Measurements from ENCODE around the gene PARP9. TPM values are rescaled to one million over a fixed set of nuclear protein-coding genes. Genes with fewer than 3 reads are reported as not detected.

Gene PARP9
- total and polyA plus RNA-seq, 2 of the 4 experiments (the other 2 are of a cell fraction) = 6.7 to 7.7 TPM

DNA sequence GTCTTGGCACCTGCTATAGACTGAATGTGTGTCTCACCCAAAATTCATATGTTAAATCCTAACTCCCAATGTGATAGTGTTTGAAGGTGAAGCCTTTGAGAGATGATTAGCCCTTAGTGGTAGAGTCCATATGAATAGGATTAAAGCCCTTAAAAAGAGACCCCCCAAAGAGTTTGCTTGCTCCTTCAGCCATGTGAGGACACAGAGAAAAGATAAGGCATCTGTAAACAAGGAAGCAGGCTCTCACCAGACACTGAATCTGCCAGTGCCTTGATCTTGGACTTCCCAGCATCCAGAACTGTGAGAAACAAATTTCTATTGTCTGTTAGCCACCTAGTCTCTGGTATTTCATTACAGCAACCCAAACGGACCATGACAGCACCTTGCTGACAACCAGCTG lies 65.9 kb downstream of the PARP9 start:
- intact Hi-C loops (cut with micrococcal nuclease) (no loop called here), dilution Hi-C loops (cut with HindIII; ENCODE audit: low sequenced_read_pairs, unreplicated experiment) (no loop called here), in situ Hi-C loops (cut with MboI; ENCODE audit: low sequenced_read_pairs) (no loop called here)
- no peak for DNase-seq
- CTCF ChIA-PET = no interaction called here
- Histone ChIP-seq H3K27me3 (ENCODE audit: control insufficient read depth, insufficient read depth, low read length) (no peaks in the 10 kb centered on the region), H2BK120ac (ENCODE audit: low read depth, low read length) (no peak overlapping the region), H4K20me1 (ENCODE audit: insufficient read depth, low read length) (peaks cover 54% of the 10 kb centered on the region), H2BK20ac (ENCODE audit: low read depth, low read length) (peak overlapping the region; percentile 42; the same call in 1 of the 2 replicates), H3K9ac (ENCODE audit: low read depth, low read length) (no peak overlapping the region), H2AK9ac (replicated peaks; ENCODE audit: low read depth, low read length, poor library complexity) (no peak overlapping the region), H2AK5ac (ENCODE audit: low read depth, low read length) (no peak overlapping the region), H3K23ac (ENCODE audit: low read depth, low read length) (0 out of 2 replicates have a peak overlapping the region, but pooled peaks have one; percentile 48), H3K4ac (ENCODE audit: low read depth, low read length) (no peak overlapping the region), H3K14ac (replicated peaks; ENCODE audit: low read depth, low read length) (peak overlapping the region; percentile 63; the same call in 1 of the 2 replicates), H2AFZ (replicated peaks; ENCODE audit: low read length, poor library complexity) (no peak overlapping the region), H3K4me2 (ENCODE audit: low read depth, low read length) (no peak overlapping the region), H4K8ac (ENCODE audit: low read depth in 2 of 2, low read length in 2 of 2) (no peak overlapping the region), H3K9me1 (ENCODE audit: insufficient read depth, low read length) (peaks cover 13% of the 10 kb centered on the region; the same call in 1 of the 2 replicates), H4K5ac (ENCODE audit: low read depth, low read length) (no peak overlapping the region), H3K9me3 (ENCODE audit: control insufficient read depth, insufficient read depth, low read length) (no peaks in the 10 kb centered on the region), H3K56ac (ENCODE audit: extremely low read depth, insufficient read depth, low read length) (no peak overlapping the region), H2BK15ac (ENCODE audit: low read depth, low read length) (no peak overlapping the region), H2BK5ac (ENCODE audit: low read depth, low read length, poor library complexity, severe bottlenecking) (no peak overlapping the region), H3K36me3 (ENCODE audit: control insufficient read depth, insufficient read depth, low read length) (no peaks in the 10 kb centered on the region; the same call in none of the 2 replicates), H4K91ac (ENCODE audit: insufficient read depth, low read depth, low read length) (no peak overlapping the region), H3K4me3 (ENCODE audit: insufficient read depth, low read depth, low read length) (no peak overlapping the region), H3K4me1 (ENCODE audit: control insufficient read depth, insufficient read depth, low read length) (peaks cover 5% of the 10 kb centered on the region; the same call in 1 of the 2 replicates), H3K79me1 (ENCODE audit: low read depth in 1 of 2, low read length in 2 of 2) (peaks cover 18 to 69% of the 10 kb centered on the region in 2 experiments), H3K18ac (ENCODE audit: low read depth, low read length) (no peak overlapping the region), H3K27ac (ENCODE audit: insufficient read depth, low read length) (no peak overlapping the region)
- POLR2A ChIA-PET (ENCODE audit: unreplicated experiment) = no interaction called here
- WGBS, 2 experiments (ENCODE audit: extremely low coverage in 2 of 2, insufficient read length in 1 of 2) = no CpG with 5 or more reads among the region's 1 CpG
- no TSS peak for BruUV-seq (replicated peaks)
- no peak for ATAC-seq (ENCODE audit: low read depth)
- TF ChIP-seq, protein P1, sequence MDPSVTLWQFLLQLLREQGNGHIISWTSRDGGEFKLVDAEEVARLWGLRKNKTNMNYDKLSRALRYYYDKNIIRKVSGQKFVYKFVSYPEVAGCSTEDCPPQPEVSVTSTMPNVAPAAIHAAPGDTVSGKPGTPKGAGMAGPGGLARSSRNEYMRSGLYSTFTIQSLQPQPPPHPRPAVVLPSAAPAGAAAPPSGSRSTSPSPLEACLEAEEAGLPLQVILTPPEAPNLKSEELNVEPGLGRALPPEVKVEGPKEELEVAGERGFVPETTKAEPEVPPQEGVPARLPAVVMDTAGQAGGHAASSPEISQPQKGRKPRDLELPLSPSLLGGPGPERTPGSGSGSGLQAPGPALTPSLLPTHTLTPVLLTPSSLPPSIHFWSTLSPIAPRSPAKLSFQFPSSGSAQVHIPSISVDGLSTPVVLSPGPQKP (IDR thresholded peaks at IDR 0.05; ENCODE audit: borderline replicate concordance, low read depth, low read length) = no peak
- no peak for TF ChIP-seq MXI1 (IDR thresholded peaks at IDR 0.05; ENCODE audit: borderline replicate concordance, low read depth, low read length)
- no peak for TF ChIP-seq MAFK (IDR thresholded peaks at IDR 0.05; ENCODE audit: low read depth, low read length)
- TF ChIP-seq, protein P2, sequence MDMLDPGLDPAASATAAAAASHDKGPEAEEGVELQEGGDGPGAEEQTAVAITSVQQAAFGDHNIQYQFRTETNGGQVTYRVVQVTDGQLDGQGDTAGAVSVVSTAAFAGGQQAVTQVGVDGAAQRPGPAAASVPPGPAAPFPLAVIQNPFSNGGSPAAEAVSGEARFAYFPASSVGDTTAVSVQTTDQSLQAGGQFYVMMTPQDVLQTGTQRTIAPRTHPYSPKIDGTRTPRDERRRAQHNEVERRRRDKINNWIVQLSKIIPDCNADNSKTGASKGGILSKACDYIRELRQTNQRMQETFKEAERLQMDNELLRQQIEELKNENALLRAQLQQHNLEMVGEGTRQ (IDR thresholded peaks at IDR 0.05; ENCODE audit: low read depth, low read length) = no peak
- no peak for TF ChIP-seq BHLHE40 (IDR thresholded peaks at IDR 0.05; ENCODE audit: low read depth, low read length)
- TF ChIP-seq, protein P3, sequence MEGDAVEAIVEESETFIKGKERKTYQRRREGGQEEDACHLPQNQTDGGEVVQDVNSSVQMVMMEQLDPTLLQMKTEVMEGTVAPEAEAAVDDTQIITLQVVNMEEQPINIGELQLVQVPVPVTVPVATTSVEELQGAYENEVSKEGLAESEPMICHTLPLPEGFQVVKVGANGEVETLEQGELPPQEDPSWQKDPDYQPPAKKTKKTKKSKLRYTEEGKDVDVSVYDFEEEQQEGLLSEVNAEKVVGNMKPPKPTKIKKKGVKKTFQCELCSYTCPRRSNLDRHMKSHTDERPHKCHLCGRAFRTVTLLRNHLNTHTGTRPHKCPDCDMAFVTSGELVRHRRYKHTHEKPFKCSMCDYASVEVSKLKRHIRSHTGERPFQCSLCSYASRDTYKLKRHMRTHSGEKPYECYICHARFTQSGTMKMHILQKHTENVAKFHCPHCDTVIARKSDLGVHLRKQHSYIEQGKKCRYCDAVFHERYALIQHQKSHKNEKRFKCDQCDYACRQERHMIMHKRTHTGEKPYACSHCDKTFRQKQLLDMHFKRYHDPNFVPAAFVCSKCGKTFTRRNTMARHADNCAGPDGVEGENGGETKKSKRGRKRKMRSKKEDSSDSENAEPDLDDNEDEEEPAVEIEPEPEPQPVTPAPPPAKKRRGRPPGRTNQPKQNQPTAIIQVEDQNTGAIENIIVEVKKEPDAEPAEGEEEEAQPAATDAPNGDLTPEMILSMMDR (conservative IDR thresholded peaks at IDR 0.05; ENCODE audit: low read depth, low read length) = no peak
- TF ChIP-seq POLR2A (IDR thresholded peaks at IDR 0.05; ENCODE audit: low read depth, low read length) = no peak
- no peak for TF ChIP-seq SMC3 (IDR thresholded peaks at IDR 0.05; ENCODE audit: low read depth, low read length)
- no peak for TF ChIP-seq RCOR1 (IDR thresholded peaks at IDR 0.05; ENCODE audit: insufficient replicate concordance, low read length)
- no peak for TF ChIP-seq MAZ (IDR thresholded peaks at IDR 0.05; ENCODE audit: borderline replicate concordance, low read depth, low read length)
- TF ChIP-seq RAD21 (IDR thresholded peaks at IDR 0.05; ENCODE audit: low read length) = no peak
- TF ChIP-seq RFX5 (IDR thresholded peaks at IDR 0.05; ENCODE audit: low read depth, low read length) = no peak

All from IMR-90 (cell line).